Measurements from ENCODE around the gene DEF6. TPM values are rescaled to one million over a fixed set of nuclear protein-coding genes. Genes with fewer than 3 reads are reported as not detected.

Gene DEF6
- total RNA-seq, 2 donors from 2014 or later, result 8.1 to 12.5 TPM

GRCh38 chr6:35262596-35262995 lies 35.0 kb upstream of the DEF6 start:
- H3K27me3 ChIP-seq, result no peaks in the 10 kb centered on the region
- H3K4me1 ChIP-seq, result no peaks in the 10 kb centered on the region
- H3K27ac ChIP-seq, result no peak overlapping the region
- no peak for DNase-seq
- no peaks in the 10 kb centered on the region for H3K9me3 ChIP-seq
- H3K9ac ChIP-seq (ENCODE audit: low read depth in 2 of 2, low read length in 2 of 2), result no peak overlapping the region
- no peaks in the 10 kb centered on the region for H3K36me3 ChIP-seq
- TF ChIP-seq CTCF (IDR thresholded peaks at IDR 0.05), result no peak
- intact Hi-C loops (cut with DNase I), result no loop called here
- H3K4me3 ChIP-seq, result no peak overlapping the region

- Histone ChIP-seq H3K27me3 (no peaks in the 10 kb centered on the region), H3K27ac (no peak overlapping the region), H3K36me3 (no peaks in the 10 kb centered on the region), H3K9me3 (no peaks in the 10 kb centered on the region), H3K4me1 (no peaks in the 10 kb centered on the region), H3K4me3 (no peak overlapping the region), H3K9ac (ENCODE audit: low read depth in 2 of 2, low read length in 2 of 2) (no peak overlapping the region)
- TF ChIP-seq CTCF (IDR thresholded peaks at IDR 0.05), result no peak
- intact Hi-C loops (cut with DNase I), result no loop called here
- no peak for DNase-seq
Measured at GRCh38 chr6:35264550-35265274, 32.9 kb upstream of the DEF6 start.

GRCh38 chr6:35265523-35265922 lies 32.1 kb upstream of the DEF6 start:
- DNase-seq, result no peak
- H3K9ac ChIP-seq (ENCODE audit: low read depth in 2 of 2, low read length in 2 of 2), result no peak overlapping the region
- TF ChIP-seq CTCF (IDR thresholded peaks at IDR 0.05), result no peak
- H3K9me3 ChIP-seq, result no peaks in the 10 kb centered on the region
- no peaks in the 10 kb centered on the region for H3K36me3 ChIP-seq
- H3K27ac ChIP-seq, result no peak overlapping the region
- no peaks in the 10 kb centered on the region for H3K27me3 ChIP-seq
- intact Hi-C loops (cut with DNase I), result no loop called here
- H3K4me1 ChIP-seq, result no peaks in the 10 kb centered on the region
- H3K4me3 ChIP-seq, result no peak overlapping the region

GRCh38 chr6:35267446-35267845 lies 30.2 kb upstream of the DEF6 start:
- no peak overlapping the region for H3K4me3 ChIP-seq
- no peaks in the 10 kb centered on the region for H3K9me3 ChIP-seq
- no peak overlapping the region for H3K27ac ChIP-seq
- no peaks in the 10 kb centered on the region for H3K4me1 ChIP-seq
- TF ChIP-seq CTCF (IDR thresholded peaks at IDR 0.05), result no peak
- no peaks in the 10 kb centered on the region for H3K27me3 ChIP-seq
- H3K36me3 ChIP-seq, result no peaks in the 10 kb centered on the region
- DNase-seq, result no peak
- no peak overlapping the region for H3K9ac ChIP-seq (ENCODE audit: low read depth in 2 of 2, low read length in 2 of 2)
- intact Hi-C loops (cut with DNase I), result no loop called here

- no peak overlapping the region for H3K9ac ChIP-seq (ENCODE audit: low read depth in 2 of 2, low read length in 2 of 2)
- no peak overlapping the region for H3K4me3 ChIP-seq
- no peak for DNase-seq
- no peak overlapping the region for H3K27ac ChIP-seq
- intact Hi-C loops (cut with DNase I), result no loop called here
- no peaks in the 10 kb centered on the region for H3K27me3 ChIP-seq
- no peaks in the 10 kb centered on the region for H3K9me3 ChIP-seq
- no peaks in the 10 kb centered on the region for H3K36me3 ChIP-seq
- TF ChIP-seq CTCF (IDR thresholded peaks at IDR 0.05), result no peak
- H3K4me1 ChIP-seq, result no peaks in the 10 kb centered on the region
Measured at GRCh38 chr6:35267897-35268296, 29.7 kb upstream of the DEF6 start.
